ENCODE data around the gene BOC.

GRCh38 chr3:113269661-113270060 is 58.3 kb downstream of the BOC start:
- no peak for TF ChIP-seq CTCF (conservative IDR thresholded peaks at IDR 0.05; ENCODE audit: low read depth, low read length)
- no peak for TF ChIP-seq EZH2 (IDR thresholded peaks at IDR 0.05; ENCODE audit: low read length, unreplicated experiment)
